ENCODE results near the gene CSNK1D.
"Not testable (repeated sequence)": the region's sequence is repeated elsewhere in the genome, so short reads cannot be mapped to it uniquely, and the experiment has no call there.

Gene CSNK1D

GRCh38 chr17:82254096-82254495 lies 19.4 kb downstream of the CSNK1D start:
- not testable (repeated sequence) for FAIRE-seq

GRCh38 chr17:82253179-82253544 lies 20.3 kb downstream of the CSNK1D start:
- no peak for FAIRE-seq
- no peak for DNase-seq (ENCODE audit: insufficient read length, low spot score)

More at GRCh38 chr17:82254096-82254495, 19.4 kb downstream of the CSNK1D start:
- DNase-seq (ENCODE audit: insufficient read length, low spot score) = not testable (repeated sequence)

- no peak for DNase-seq (ENCODE audit: insufficient read length, low spot score)
- no peak for FAIRE-seq
Observed at GRCh38 chr17:82252511-82253178, 20.9 kb downstream of the CSNK1D start.

- DNase-seq (ENCODE audit: insufficient read length, low spot score) (no peak), FAIRE-seq (no peak)
Observed at GRCh38 chr17:82250868-82251500, 22.5 kb downstream of the CSNK1D start.

GRCh38 chr17:82249896-82250581 lies 23.5 kb downstream of the CSNK1D start:
- FAIRE-seq = no peak
- DNase-seq (ENCODE audit: insufficient read length, low spot score) = no peak

GRCh38 chr17:82248815-82249674 lies 24.5 kb downstream of the CSNK1D start:
- DNase-seq (ENCODE audit: insufficient read length, low spot score) (no peak), FAIRE-seq (no peak)

GRCh38 chr17:82247856-82248671 lies 25.4 kb downstream of the CSNK1D start:
- DNase-seq (ENCODE audit: insufficient read length, low spot score) (no peak), FAIRE-seq (no peak)

- no peak for FAIRE-seq
- DNase-seq (ENCODE audit: insufficient read length, low spot score) = no peak
Observed at GRCh38 chr17:82247182-82247823, 26.2 kb downstream of the CSNK1D start.

- no peak for FAIRE-seq
- DNase-seq (ENCODE audit: insufficient read length, low spot score) = no peak
Observed at GRCh38 chr17:82246365-82247181, 26.9 kb downstream of the CSNK1D start.

GRCh38 chr17:82246040-82246364 lies 27.5 kb downstream of the CSNK1D start:
- DNase-seq (ENCODE audit: insufficient read length, low spot score) (no peak), FAIRE-seq (no peak)

GRCh38 chr17:82245134-82246039 lies 28.1 kb downstream of the CSNK1D start:
- no peak for DNase-seq (ENCODE audit: insufficient read length, low spot score)
- FAIRE-seq = no peak

- FAIRE-seq (no peak), DNase-seq (ENCODE audit: insufficient read length, low spot score) (no peak)
Observed at GRCh38 chr17:82244413-82245133, 28.9 kb downstream of the CSNK1D start.

- no peak for DNase-seq (ENCODE audit: insufficient read length, low spot score)
- no peak for FAIRE-seq
Observed at GRCh38 chr17:82243648-82244412, 29.7 kb downstream of the CSNK1D start.

- no peak for DNase-seq (ENCODE audit: insufficient read length, low spot score)
- FAIRE-seq = no peak
Observed at GRCh38 chr17:82242977-82243647, 30.4 kb downstream of the CSNK1D start.

- no peak for DNase-seq (ENCODE audit: insufficient read length, low spot score)
- no peak for FAIRE-seq
Observed at GRCh38 chr17:82242698-82242976, 30.9 kb downstream of the CSNK1D start.
